Kidney epithelial cell (primary cell): ENCODE results near the gene LMX1B. TPM values are rescaled to one million over a fixed set of nuclear protein-coding genes. Genes with fewer than 3 reads are reported as not detected.

Source experiments
- DNase-seq: peaks from one replicate; pipeline ENCODE4 v3.0.0-alpha.2; 2010; ENCODE audit warnings: low read depth
- H3K27me3 ChIP-seq: 2 replicates; pipeline ENCODE4 v1.6.0; 2011; ENCODE audit warnings: low read length; ENCODE audit not compliant: control insufficient read depth, insufficient read depth
- H3K36me3 ChIP-seq: 2 replicates; pipeline ENCODE4 v1.5.1; 2011; ENCODE audit warnings: low read length; ENCODE audit not compliant: control insufficient read depth, insufficient read depth
- H3K4me3 ChIP-seq: 2 replicates; pipeline ENCODE4 v1.5.1; 2011; ENCODE audit warnings: low read depth, mild to moderate bottlenecking, control low read depth, low read length
- CTCF ChIP-seq: IDR thresholded peaks from 2 replicates; pipeline ENCODE4 v1.5.1; 2011; ENCODE audit warnings: mild to moderate bottlenecking, moderate library complexity, low read length, control low read depth, inconsistent platforms; ENCODE audit not compliant: insufficient read depth, poor library complexity, severe bottlenecking
- total RNA-seq: library from RNA; depleted of rRNA; stranded (reverse); fragments of >200 nt; gene quantifications from 2 replicates; pipeline ENCODE4 v1.2.3, GENCODE V29; 2015

LMX1B gene
- total RNA-seq, 1 donor from 2014 or later = 2.6 TPM

- Histone ChIP-seq H3K36me3 (no peaks in the 10 kb centered on the region), H3K27me3 (peaks cover 16% of the 10 kb centered on the region), H3K4me3 (no peak overlapping the region)
- DNase-seq = no peak
- no peak for TF ChIP-seq CTCF
These were observed 21.3 kb upstream of the LMX1B start for GRCh38 chr9:126592461-126592860.

GRCh38 chr9:126595982-126596381, 17.7 kb upstream of the LMX1B start:
- no peak overlapping the region for H3K4me3 ChIP-seq
- peaks cover 5% of the 10 kb centered on the region for H3K27me3 ChIP-seq
- TF ChIP-seq CTCF = no peak
- no peaks in the 10 kb centered on the region for H3K36me3 ChIP-seq
- DNase-seq = no peak

GRCh38 chr9:126599047-126599650, 14.6 kb upstream of the LMX1B start:
- H3K27me3 ChIP-seq = peaks cover 6% of the 10 kb centered on the region
- peak; percentile 25 for TF ChIP-seq CTCF
- no peak for DNase-seq
- H3K36me3 ChIP-seq = no peaks in the 10 kb centered on the region
- H3K4me3 ChIP-seq = no peak overlapping the region

GRCh38 chr9:126604059-126605055, 9.4 kb upstream of the LMX1B start:
- Histone ChIP-seq H3K36me3 (no peaks in the 10 kb centered on the region), H3K4me3 (no peak overlapping the region), H3K27me3 (peaks cover 30% of the 10 kb centered on the region)
- DNase-seq = no peak
- no peak for TF ChIP-seq CTCF

- no peaks in the 10 kb centered on the region for H3K36me3 ChIP-seq
- no peak overlapping the region for H3K4me3 ChIP-seq
- TF ChIP-seq CTCF = no peak
- peaks cover 46% of the 10 kb centered on the region for H3K27me3 ChIP-seq
- no peak for DNase-seq
These were observed 7.8 kb upstream of the LMX1B start for GRCh38 chr9:126605792-126606482.
